Mesothelial cell of epicardium (in vitro differentiated cells): Measurements from ENCODE around the gene HLA-F. TPM values are rescaled to one million over a fixed set of nuclear protein-coding genes. Genes with fewer than 3 reads are reported as not detected.

Experiments used
- DNase-seq, 2 experiments: peaks; one replicate each; pipeline ENCODE4 v3.0.0; 2021; ENCODE audit warnings: low spot score in 2 of 2; ENCODE audit not compliant: unreplicated experiment in 2 of 2
- H3K27ac Mint-ChIP-seq: 2 replicates; pipeline ENCODE4 v1.8.0; 2021; ENCODE audit warnings: mixed read lengths
- H3K27me3 Mint-ChIP-seq: 2 replicates; pipeline ENCODE4 v1.8.0; 2021; ENCODE audit warnings: low read depth, mixed read lengths
- H3K36me3 Mint-ChIP-seq: 2 replicates; pipeline ENCODE4 v1.8.0; 2021; ENCODE audit warnings: mixed read lengths
- H3K4me1 Mint-ChIP-seq: 2 replicates; pipeline ENCODE4 v1.8.0; 2021; ENCODE audit warnings: mixed read lengths
- H3K4me3 Mint-ChIP-seq: 2 replicates; pipeline ENCODE4 v1.8.0; 2021; ENCODE audit warnings: mild to moderate bottlenecking, moderate library complexity, mixed read lengths
- H3K9me3 Mint-ChIP-seq: 2 replicates; pipeline ENCODE4 v1.8.0; 2021; ENCODE audit warnings: mixed read lengths
- total RNA-seq: library from RNA; stranded (reverse); gene quantifications from 3 replicates; pipeline ENCODE4 v1.2.1, GENCODE V29; 2021
- TF ChIP-seq, protein P1 (sequence below): fragments of 200-600 bp; sonication (generic); IDR thresholded peaks from one replicate; pipeline ENCODE4 v1.5.0; 2021; ENCODE audit warnings: antibody characterized with exemption; ENCODE audit not compliant: unreplicated experiment

Gene HLA-F
- total RNA-seq, 1 donor from 2014 or later: 2.1 TPM

DNA sequence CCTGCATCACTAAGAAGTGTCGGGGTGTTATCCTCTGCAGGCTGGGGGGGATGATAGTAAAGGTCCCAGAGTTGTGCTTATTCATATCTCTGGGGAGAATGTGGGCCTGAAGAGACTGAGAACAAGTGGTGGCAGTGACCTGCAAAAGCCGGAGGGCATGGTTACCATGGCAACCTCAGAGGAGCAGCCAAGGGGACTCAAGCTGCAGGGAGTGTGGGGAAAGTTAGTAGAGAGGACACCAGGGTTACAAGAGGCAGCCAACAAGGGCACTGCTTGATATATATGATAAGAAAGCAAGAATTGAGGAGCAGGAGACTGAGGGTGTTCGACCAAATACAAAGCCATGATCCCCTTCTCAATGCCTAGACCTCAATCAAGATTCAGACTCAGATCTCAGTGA is 46.1 kb downstream of the HLA-F start:
- Mint-ChIP-seq H3K9me3 (no peaks in the 10 kb centered on the region), H3K4me3 (no peak overlapping the region), H3K36me3 (no peaks in the 10 kb centered on the region), H3K4me1 (no peaks in the 10 kb centered on the region), H3K27ac (no peak overlapping the region), H3K27me3 (peaks cover 68% of the 10 kb centered on the region)
- TF ChIP-seq, protein P1, sequence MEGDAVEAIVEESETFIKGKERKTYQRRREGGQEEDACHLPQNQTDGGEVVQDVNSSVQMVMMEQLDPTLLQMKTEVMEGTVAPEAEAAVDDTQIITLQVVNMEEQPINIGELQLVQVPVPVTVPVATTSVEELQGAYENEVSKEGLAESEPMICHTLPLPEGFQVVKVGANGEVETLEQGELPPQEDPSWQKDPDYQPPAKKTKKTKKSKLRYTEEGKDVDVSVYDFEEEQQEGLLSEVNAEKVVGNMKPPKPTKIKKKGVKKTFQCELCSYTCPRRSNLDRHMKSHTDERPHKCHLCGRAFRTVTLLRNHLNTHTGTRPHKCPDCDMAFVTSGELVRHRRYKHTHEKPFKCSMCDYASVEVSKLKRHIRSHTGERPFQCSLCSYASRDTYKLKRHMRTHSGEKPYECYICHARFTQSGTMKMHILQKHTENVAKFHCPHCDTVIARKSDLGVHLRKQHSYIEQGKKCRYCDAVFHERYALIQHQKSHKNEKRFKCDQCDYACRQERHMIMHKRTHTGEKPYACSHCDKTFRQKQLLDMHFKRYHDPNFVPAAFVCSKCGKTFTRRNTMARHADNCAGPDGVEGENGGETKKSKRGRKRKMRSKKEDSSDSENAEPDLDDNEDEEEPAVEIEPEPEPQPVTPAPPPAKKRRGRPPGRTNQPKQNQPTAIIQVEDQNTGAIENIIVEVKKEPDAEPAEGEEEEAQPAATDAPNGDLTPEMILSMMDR: no peak
- no peak for DNase-seq

DNA sequence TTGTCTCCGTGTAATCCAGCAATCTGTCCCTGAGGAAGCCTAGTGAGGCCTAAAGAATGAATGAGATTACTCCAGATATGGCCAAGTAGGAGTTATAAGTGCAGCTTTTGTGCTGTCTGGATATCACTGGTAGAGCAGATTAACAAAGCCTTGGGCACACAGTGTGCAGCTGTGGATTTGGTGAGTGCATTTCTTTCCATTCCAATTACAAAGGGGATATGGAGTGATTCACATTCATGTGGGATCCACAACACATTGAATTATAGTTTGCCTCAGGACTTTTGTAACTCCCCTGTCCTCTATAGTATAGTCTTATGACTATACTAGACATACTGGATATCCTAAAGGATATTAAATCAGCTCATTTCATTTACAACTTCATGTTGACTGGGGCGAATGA is 47.1 kb downstream of the HLA-F start:
- Mint-ChIP-seq H3K9me3 (no peaks in the 10 kb centered on the region), H3K36me3 (no peaks in the 10 kb centered on the region), H3K27ac (no peak overlapping the region), H3K27me3 (peaks cover 68% of the 10 kb centered on the region), H3K4me3 (no peak overlapping the region), H3K4me1 (no peaks in the 10 kb centered on the region)
- TF ChIP-seq, protein P1: no peak
- DNase-seq: no peak

DNA sequence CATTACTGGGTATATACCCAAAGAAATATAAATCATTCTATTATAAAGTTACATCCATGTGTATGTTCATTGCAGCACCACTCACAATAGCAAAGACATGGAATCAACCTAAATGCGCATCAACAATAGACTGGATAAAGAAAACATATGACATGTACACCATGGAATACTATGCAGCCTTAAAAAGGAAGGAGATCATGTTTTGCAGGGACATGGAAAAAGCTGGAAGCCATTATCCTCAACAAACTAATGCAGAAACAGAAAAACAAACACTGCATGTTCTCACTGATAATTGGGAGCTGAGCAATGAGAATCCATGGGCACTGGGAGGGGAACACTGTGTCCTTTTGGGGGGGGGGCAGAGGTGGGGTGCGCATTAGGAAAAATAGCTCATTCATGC is 53.5 kb downstream of the HLA-F start:
- Mint-ChIP-seq H3K4me1 (no peaks in the 10 kb centered on the region), H3K4me3 (no peak overlapping the region), H3K9me3 (peaks cover 17% of the 10 kb centered on the region)

More for the DNA sequence above, 53.5 kb downstream of the HLA-F start:
- TF ChIP-seq, protein P1: no peak
- no peak for DNase-seq
- Mint-ChIP-seq H3K27ac (no peak overlapping the region), H3K27me3 (peaks cover 81% of the 10 kb centered on the region), H3K36me3 (no peaks in the 10 kb centered on the region)

Other genes with a start within 250 kb of the HLA-F start
- gene MAS1L, start 235.5 kb upstream of the HLA-F start, total RNA-seq: not detected in 3 replicates
- gene UBD, start 163.7 kb upstream of the HLA-F start, total RNA-seq: 0.47 to 0.50 TPM (median 0.49 TPM) in 3 replicates
- gene OR2H2, start 138.3 kb upstream of the HLA-F start, total RNA-seq: not detected in 3 replicates
- gene GABBR1, start 90.3 kb upstream of the HLA-F start, total RNA-seq: 130 to 138 TPM (median 134 TPM) in 3 replicates
- gene MOG, start 66.3 kb upstream of the HLA-F start, total RNA-seq: 0.65 to 1.4 TPM (median 0.82 TPM) in 3 replicates
- gene ZFP57, start 42.3 kb upstream of the HLA-F start, total RNA-seq: 0.11 TPM in 2 of 3 replicates, not detected in the other
- gene HLA-G, start 104.4 kb downstream of the HLA-F start, total RNA-seq: 0.29 to 0.70 TPM (median 0.56 TPM) in 3 replicates
- gene HLA-A, start 219.1 kb downstream of the HLA-F start, total RNA-seq: 112 to 115 TPM (median 113 TPM) in 3 replicates